GOT3 (cell line): ENCODE results near the gene TMEM121B.

Experiments
- DNase-seq: peaks from one replicate; lab custom pipeline; 2025; ENCODE audit warnings: mixed read lengths; lab: John Stamatoyannopoulos, UW

Gene TMEM121B

DNA sequence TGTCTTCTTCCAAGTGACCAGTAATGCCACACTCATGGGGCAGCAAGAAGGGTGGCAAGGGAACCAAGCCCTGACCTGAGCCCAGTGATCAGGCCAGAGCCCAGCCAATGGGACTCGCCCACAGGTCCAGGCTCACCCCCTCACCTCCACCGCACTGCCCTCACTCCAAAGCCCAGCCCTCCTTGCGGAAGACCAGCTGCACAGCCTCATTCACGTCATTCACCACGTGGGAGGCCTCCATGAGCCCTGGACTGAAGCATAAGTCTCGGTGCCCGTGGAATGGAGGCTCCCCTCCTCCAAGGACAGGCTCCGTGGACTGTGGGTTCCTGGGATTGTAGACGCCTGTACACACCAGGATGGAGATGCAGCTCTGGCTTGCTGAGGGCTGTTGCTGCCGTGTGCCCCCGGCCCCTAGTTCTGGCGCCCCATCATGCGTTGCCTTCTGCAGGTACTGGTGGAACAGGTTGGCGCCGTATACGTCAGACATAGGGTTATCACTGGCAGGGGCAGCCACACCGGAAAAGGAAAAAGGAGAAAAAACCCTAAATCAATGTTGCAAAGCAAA, 16.8 kb upstream of the TMEM121B start:
- DNase-seq: no peak

DNA sequence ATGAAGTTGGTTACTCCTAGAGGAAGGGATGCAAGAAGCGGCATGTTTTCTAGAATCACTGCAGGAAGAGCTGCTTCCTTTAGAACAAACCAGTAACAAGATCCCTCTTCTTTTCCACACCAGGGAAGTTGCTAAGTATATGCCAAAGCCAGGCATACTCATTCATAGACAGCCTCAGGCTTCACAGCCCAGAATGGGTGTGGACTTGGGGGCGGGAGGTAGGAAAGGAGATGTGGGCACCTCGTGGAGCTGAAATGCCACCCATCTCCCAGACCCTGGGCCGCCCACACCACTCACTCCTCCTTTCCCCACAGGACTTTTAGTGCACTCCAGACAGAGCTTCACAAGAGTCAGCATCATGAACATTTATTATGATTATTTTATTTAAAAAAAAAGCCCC, 16.0 kb upstream of the TMEM121B start:
- DNase-seq: no peak

DNA sequence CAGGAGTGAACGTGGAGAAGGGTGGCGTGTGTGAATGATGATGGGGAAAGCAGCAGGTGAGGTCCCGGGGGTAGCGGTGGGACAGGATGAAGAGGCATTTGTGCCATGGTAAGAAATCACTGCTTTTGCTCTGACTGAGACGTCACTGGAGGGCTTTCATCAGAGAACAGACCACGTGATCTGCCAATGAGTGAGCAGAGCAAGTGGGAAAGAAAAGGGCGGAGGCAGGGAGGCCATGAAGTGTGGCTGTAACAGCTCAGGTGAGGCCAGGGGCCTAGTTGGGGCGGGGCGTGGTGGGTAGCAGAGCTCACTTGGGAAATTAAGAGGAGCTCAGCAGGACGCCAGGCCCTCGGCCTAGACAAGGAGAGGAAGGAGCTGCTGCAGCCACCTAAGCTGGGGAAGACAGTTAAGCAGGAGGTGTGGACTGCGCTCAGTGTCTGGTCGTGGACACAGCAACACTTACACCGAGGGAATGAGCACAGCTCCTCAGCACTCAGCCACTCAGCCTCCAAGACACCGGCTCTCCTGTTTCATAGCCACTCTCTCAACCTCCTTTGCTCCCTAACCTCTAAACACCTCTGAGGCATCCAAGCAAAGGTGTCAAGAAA, 14.1 kb upstream of the TMEM121B start:
- DNase-seq: no peak

DNA sequence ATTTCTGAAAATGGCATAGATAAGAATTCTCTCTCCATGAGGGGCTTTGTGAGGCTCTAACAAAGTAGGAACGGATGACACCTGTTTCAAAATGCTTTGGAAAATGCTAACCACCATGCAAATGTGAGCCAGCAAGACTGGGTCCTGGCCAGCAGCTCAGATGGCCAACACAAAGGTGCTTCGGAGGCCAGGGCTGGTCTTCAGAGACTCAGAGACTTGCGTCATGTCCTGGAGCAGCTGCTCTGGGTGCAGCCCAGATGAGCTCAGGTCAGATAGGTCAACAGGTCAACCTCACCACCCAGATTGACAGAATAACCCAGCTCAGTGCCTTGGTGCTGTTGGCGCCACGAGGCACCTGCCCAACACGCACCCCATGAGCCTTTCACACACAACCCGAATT, 12.0 kb upstream of the TMEM121B start:
- no peak for DNase-seq

DNA sequence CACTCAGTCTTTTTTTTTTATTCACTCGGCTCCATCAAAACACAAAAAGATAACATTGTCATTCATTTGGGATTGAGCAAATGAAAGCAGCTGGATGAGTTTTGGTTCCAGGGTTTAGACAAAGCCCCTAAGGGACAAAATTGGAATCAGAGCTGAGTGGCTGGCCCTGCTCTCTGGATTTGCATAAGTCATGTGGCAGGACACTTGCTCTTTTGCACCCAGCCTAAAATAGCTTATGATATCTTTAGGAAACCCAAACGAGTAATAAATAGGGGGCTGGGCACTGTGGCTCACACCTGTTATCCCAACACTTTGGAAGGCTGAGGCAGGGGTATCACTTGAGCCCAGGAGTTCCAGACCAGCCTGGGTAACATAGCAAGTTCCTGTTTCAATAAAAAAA, 11.0 kb upstream of the TMEM121B start:
- no peak for DNase-seq

DNA sequence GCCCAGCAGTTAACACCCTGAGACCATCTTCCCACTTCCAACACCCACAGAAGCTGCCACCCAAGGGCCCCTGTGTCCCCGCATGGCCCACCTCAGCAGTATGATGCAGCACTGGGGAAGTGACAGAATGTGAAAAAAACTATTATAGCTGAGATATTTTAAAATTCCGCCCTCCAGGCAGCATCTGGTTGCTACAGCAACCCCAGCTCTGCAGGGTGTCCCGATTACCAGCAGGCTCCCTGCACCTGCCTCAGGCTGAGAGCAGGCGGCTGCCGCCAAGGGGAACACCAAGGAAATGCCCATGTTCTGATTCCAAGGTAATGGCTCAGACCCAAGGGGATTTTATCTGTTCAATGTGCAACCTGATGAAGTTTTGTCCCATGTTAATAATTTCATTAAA, 10.5 kb upstream of the TMEM121B start:
- no peak for DNase-seq

DNA sequence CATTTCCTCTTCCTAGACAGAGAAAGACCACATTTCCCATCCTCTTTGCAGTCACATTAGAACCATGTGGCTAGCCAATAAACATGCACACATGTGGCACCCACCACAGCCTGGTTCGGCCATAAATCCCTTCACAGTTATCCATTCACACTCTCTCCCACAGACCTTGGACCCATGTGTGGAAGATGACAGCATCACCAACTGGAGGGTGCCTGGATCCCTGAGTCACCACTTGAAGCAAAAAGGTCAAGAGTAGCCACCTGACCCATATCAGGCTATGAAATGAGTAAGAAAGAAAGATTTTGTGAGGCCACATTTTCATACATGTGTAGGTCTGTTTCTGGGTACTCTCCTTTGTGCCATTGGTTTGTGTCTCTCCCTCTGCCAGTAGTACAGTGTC, 9.0 kb upstream of the TMEM121B start:
- no peak for DNase-seq

DNA sequence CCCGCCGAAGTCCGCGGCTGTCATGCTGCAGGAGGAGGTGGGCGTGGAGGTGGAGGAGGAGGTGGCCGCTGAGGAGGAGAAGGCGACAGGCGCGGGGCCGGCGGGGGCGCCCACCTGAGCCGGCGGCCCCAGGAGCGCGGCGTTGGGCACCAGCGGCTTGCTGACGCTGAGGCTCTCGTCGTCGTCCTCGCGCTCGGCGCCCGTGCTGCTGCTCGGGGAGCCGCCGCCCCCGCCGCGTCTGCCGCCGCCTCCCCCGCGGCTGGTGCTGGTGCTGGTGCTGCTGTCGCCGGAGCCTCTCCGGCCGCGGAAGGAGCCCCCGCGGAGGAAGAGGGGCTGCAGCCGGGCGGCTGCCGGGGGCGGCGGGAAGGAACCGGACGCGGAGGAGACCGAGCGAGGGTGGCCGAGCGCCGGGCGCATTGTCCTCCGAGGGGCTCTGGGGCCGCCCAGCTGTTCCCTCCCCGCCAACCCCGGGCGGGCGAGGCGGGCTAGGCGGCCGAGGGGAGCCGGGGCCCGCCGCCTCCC, 388 bp downstream of the TMEM121B start:
- no peak for DNase-seq

DNA sequence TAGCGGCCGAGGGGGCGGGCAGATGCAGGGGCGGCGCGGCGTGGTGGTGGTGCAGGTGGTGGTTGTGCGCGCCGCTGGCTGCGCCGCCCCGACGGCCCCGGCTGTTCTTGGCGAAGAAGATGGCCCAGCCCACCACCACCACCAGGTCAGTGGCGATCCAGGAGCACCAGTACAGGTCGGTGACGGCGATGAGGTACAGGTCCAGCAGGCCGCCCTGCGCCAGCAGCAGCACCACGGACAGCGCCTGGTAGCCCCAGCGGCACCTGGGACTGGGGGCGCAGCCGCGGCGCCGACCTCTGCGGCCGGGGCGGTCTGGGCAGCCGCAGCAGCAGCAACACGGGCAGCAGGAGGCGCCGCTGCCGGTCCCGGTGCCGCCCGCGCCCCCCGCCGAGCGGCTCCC, 879 bp downstream of the TMEM121B start:
- no peak for DNase-seq

DNA sequence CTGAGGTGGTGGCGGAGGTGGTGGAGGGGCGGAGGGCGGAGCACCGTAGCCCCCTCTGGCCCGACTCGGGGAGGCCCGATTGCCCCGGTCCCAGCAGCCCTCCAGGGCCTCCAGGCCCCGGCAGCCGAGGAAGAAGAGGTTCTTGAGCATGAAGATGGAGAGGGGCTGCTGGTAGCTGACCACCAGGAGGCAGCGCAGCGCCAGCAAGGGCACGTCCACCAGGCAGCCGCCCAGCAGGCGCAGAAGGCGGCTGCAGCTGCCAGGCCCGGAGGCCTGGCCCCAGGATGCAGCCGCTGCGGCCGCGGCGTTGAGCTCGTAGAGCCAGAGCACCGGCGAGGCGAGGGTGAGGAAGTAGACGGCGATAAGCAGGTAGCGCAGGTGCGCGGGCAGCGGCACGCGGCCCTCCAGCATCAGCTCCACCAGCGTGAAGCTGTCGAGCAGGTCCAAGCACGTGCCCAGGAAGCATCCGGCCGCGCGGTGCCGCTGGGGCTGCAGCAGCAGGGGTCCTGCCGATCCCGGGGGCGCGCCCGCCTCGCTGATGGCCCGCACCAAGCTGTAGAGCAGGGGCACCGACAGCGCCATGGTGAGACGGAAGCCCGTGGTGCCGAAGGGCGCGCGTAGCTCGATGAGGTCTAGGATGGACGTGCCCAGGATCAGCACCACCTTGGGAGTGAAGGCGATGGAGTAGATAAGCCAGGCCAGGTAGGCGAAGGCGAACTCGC, 1.5 kb downstream of the TMEM121B start:
- no peak for DNase-seq

DNA sequence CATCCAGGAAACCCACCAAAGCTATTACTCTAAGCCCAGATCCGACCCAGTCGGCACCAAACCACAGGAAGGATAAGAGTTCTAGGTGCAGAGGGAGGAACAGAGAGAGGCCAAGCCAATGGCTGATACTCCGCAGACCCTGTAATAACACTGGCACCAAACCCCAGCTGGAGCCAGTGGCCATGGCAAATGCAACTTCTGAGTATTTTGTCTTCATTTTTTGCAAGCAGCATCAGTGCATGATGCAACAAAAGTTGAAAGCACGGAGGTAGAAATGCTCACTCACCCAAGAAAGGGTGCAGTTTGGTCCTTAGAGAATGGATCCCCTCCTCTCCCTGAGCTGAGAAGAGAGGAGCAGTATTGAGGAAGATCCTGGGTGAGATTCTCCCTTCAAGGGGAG, 2.8 kb downstream of the TMEM121B start:
- DNase-seq: no peak

DNA sequence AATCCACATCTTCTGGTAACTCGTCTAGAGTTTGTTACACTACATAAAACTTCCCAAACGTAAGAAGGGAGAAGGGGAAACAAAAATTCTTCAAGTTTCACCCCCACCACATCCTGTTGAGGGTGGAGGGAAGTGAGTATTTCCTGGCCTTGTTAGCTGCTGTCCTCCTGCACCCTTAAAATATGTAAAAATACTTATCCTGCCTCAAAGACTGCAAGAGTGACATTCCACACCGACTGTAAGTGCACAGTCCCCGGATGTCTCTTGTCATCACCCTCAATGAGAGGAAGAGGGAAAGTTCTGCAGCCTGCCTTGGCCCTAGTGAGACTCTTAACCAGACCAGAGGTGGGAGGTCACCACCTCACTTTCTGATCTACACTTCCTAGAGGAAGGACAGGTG, 3.3 kb downstream of the TMEM121B start:
- DNase-seq: no peak

DNA sequence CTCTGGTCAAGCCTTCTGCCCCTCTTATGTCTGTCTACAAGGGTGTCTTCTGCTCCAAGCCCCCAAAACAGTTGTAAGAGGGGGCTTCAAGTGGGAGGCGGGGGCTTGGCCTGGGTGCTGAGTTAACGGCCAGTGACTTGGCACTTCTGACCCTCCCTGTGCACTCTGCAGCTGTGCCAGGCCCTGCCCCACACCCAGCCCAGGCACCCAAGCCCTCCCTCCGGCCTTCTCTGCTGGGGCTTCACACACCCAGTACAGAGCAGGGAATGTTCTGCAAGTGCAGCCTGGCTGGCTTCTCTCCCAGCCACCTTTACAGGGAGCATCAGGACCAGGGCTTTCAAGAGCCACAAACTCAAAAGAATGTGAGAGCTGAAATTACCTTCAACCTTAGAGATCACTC, 3.8 kb downstream of the TMEM121B start:
- no peak for DNase-seq

DNA sequence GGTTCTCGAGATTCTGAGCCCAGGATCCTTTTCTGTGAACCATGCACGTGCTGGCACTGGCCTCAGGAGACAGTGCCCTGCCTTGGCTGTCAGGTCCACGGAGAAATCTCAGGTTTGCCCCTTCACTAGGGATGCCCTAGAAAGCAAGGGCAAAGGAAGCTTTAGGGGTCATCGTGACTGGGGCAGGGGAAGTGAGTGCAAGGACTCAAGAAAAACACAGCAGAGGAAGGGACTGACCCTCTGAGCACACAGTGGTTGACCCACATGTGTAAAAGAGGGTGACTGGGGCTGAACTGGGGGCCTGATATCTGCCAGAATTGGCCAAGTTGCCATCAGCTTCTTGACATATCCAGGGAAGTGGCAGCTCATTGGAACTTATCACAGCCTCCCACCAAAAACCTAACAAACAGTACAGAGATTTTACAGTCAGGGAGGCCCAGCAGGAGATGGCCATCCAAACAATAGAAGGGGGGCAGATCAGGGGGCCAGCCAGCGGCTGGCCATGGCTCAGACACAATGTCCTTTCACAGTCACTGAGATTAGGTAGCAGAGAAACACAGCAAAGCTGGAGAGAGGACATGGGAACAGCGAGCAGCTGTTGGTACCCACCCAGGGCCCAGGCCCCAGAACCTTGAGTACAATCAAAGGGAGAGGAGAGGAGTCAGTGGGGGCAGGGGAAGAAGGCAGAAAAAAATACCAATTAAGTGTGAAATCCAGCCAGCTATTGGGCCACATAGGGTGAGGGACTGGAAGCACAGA, 4.4 kb downstream of the TMEM121B start:
- no peak for DNase-seq

DNA sequence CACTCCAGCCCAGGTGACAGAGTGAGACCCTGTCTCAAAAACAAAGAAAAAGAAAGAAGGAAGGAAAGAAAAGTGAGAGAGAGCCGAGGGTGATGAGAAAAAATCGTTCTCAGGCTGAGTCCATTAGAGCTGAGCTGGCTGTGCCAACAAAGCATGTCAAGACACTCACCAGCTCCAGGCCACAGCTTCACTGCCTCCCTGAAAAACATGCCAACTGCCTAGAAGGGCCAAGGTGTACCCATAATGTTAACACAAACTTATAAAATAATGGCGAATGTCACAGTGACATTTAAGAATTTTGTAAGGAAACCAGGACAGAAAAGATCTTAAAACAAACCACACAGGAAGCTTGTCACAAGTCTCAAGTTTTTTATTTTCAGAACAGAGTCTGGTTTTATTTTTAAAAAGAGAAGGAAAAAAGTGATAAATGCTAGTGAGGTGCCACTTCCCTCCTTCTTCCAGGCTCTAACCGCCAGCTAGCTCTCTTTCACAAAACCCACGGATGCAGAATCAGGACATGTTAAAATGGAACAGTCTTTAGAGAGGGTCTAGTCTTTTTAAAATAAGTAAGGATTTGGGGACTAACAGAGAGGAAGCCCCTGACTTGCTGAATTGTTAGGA, 5.1 kb downstream of the TMEM121B start:
- DNase-seq: no peak

DNA sequence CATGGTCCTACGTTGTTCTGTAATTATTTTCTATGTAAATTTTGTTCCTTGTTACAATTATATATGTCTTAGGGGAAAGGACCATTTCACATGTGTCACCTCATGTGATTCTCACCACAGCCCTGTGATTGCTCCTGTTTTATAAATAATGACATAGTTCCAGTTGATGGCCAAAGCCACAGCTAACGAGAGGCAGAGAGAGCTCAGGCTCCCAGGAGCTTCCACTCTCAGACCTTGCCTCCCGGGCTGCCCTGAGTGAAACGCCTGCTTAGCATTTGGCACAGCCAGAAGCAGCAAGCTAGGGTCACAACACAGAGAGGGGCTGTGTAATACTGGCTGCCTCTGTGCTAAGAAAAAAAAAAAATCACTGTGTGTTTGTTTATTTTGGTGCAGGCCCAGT, 5.9 kb downstream of the TMEM121B start:
- DNase-seq: no peak

DNA sequence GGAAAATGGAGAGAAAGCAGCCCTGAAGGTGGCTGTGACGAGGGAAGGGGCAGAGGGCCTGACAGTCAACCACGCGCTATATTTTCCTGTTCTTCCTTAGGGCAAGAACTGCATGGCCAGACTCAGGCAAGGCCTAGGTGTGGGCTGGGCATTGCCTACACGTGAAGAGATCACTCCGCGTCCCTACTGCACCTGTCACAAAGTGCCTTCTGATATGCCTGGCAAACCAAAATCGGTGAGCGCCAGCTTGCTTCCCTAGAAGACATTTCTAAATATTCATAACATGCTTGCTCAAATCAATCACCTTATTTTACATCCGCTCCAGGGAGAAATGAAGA, 6.3 kb downstream of the TMEM121B start:
- no peak for DNase-seq

DNA sequence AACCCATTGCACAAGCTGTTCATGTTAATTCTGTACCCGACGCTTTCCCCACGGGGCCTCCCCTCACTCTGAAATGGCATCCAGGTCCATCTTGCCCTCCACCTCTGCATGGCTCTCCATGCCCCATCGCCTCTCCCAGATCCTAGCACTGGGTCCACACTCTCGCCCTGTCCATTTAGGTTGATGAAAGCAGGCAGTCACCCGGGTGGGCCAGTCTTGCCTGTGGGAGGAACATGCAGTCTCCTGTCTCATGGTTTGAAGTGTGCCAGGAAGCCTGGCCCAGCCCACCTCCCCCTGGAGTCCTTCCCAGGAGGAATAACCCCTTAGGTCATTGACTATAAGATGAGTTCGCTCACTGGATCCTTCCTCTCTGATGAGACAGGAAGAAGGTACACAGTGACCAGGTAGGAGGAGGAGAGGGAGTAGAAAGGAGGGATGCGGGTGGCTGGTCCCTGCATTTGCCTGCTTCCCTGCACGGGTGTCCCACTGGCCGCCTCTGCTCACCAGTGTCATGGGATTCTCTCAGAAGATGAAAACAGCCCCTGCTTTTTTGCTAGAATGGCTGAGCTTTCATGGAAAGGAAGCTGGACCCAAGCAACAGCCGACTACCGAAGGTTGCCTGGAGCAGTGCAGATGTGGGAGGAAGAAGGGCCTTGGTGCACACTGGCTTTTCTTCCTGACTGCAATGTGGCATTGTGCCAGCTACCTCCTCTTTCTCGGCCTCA, 6.8 kb downstream of the TMEM121B start:
- DNase-seq: no peak

DNA sequence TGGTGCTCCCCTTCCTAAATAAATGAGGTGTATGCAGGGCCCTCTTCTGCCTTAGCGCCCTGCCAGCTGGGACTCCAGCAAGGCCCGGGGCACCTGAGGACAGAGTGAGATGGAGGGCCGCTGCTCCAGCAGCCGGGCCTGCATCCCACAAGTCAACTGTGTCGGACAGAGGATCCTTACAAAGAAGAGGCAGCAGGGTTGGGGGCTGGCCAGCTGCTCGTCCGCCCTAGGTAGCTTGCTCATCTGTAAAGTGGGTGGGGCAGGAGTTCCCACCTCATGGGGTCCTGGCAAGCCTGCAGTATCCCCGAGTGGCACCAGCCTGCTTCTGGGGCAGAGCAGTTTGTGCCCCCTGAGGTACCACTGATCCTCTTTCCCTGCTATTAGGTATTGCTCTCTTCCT, 7.6 kb downstream of the TMEM121B start:
- DNase-seq: no peak

DNA sequence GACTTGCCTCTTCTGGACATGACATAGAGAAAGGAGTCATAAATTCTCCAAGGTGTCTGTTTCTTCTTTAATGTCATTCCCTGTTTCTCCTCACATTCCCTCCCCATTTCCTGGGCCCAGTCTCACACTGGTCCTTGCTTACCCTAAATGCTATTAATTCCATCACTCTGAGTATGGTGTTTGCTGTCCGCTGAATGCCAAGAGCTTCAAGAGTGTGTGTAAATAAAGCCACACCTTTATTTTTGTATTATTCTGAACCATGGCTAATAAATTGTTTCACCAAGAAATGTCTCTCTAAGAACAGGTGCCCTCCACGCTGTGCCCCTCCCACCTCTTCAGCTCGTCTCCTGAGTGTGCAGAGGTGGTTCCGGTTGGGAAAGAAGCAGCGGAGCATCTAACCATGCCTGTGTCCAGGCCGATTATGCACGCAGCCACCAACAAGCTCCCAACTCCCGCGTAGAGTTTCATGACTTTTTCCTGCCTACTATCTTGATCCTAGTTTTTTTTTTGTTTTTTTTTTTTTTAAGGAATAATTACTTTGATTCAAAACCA, 8.6 kb downstream of the TMEM121B start:
- DNase-seq: no peak

DNA sequence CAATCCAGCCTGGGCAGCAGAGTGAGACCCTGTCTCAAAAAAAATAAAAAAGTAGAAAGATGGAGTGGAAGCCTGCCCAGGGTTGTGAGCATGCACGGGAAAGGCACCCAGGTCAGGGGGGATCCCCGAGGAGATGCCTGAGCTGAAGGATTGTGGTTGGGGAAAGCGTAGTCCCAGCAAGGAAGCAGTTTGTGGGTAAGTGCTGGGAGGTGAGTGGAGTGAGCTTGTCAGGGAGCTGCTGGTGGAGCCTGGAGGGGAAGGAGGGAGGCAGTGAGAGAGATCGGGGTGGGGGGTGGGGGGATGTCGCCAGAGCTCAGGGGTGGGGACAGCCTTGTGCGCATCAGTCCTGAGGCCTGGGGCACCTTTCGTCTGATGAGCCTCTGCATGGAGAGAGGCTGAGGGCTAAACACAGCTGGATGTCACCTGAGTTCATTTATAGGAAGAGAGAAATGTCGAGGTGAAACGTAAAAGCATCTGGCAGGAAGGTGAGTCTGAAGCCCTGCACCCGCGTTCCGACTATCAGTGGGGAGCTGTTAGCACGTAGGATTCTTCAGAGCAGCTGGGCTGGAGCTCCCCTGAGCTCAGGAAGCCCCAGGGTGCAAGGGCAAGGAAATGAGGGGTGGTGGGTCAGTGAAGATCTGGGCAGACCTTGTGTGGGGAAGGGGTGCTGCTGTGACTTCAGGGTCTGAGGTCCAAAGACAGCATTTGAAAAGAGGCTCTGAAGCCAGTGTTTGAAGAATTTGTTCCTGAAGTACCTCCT, 10.2 kb downstream of the TMEM121B start:
- DNase-seq: no peak
